Natural killer cell (primary cell): ENCODE measurements around the gene OR2W1. TPM values are rescaled to one million over a fixed set of nuclear protein-coding genes. Genes with fewer than 3 reads are reported as not detected.

Experiments used
- ATAC-seq, 3 donors: fragments of 150-1000 bp in 2 of 3; fragments of 200-7000 bp in 1 of 3; cut with Tn5 transposase; 1 replicate in 1 of 3; 2 replicates in 2 of 3; pipeline ENCODE4 v1.10.0; 2021; ENCODE audit warnings: mild to moderate bottlenecking in 2 of 3, moderate library complexity in 2 of 3
- DNase-seq, 2 donors: peaks; one replicate each; pipeline versions ENCODE4 v3.0.0 to v3.0.0-alpha.2; 2013 to 2021; ENCODE audit warnings: mixed read lengths in 1 of 2
- H3K27ac ChIP-seq: one replicate; pipeline ENCODE4 v1.5.1; 2013; ENCODE audit warnings: mild to moderate bottlenecking, low read length
- H3K27me3 ChIP-seq: one replicate; pipeline ENCODE4 v1.6.1; 2013; ENCODE audit warnings: low read length; ENCODE audit not compliant: control insufficient read depth, insufficient read depth
- H3K36me3 ChIP-seq: one replicate; pipeline ENCODE4 v1.6.1; 2013; ENCODE audit warnings: low read length; ENCODE audit not compliant: control insufficient read depth, insufficient read depth
- H3K4me1 ChIP-seq: one replicate; pipeline ENCODE4 v1.6.1; 2013; ENCODE audit warnings: low read length; ENCODE audit not compliant: control insufficient read depth, insufficient read depth
- H3K4me3 ChIP-seq: one replicate; pipeline ENCODE4 v1.5.1; 2013; ENCODE audit warnings: low read length
- H3K9me3 ChIP-seq: one replicate; pipeline ENCODE4 v1.6.1; 2013; ENCODE audit warnings: low read length; ENCODE audit not compliant: control insufficient read depth, insufficient read depth
- H3K27ac Mint-ChIP-seq, 2 donors: one replicate each; pipeline ENCODE4 v1.8.0; 2022; ENCODE audit warnings: mild to moderate bottlenecking in 2 of 2, mixed read lengths in 2 of 2, moderate library complexity in 1 of 2
- H3K27me3 Mint-ChIP-seq, 2 donors: one replicate each; pipeline ENCODE4 v1.8.0; 2022; ENCODE audit warnings: low read depth in 2 of 2, mixed read lengths in 2 of 2
- H3K36me3 Mint-ChIP-seq: one replicate; pipeline ENCODE4 v1.8.0; 2022; ENCODE audit warnings: mixed read lengths
- H3K4me1 Mint-ChIP-seq, 2 donors: one replicate each; pipeline ENCODE4 v1.8.0; 2022; ENCODE audit warnings: mixed read lengths in 2 of 2
- H3K4me3 Mint-ChIP-seq: one replicate; pipeline ENCODE4 v1.8.0; 2022; ENCODE audit warnings: mild to moderate bottlenecking, moderate library complexity, mixed read lengths
- H3K9me3 Mint-ChIP-seq, 2 donors: one replicate each; pipeline ENCODE4 v1.8.0; 2022; ENCODE audit warnings: mixed read lengths in 2 of 2
- WGBS: methylation state at CpG from one replicate; pipeline ENCODE4 v1.1.7; 2013; ENCODE audit warnings: missing lambda C conversion rate; ENCODE audit not compliant: insufficient coverage; 5-methylcytosine and 5-hydroxymethylcytosine counted together
- intact Hi-C: fragments of 100-400 bp; cut with micrococcal nuclease; formaldehyde crosslinking; loops from one replicate; pipeline ENCODE4 v1.14.2; 2022
- total RNA-seq, 4 donors: library from RNA; stranded (reverse); fragments of 120-200 nt in 1 of 4; gene quantifications; one replicate each; pipeline versions ENCODE4 v1.2.3 to v1.2.4, GENCODE V29; 2013 to 2022
- TF ChIP-seq, protein P1 (sequence below): fragments of 200-600 bp; IDR thresholded peaks from one replicate; pipeline ENCODE4 v1.8.0; 2022; ENCODE audit warnings: antibody characterized with exemption

The OR2W1 gene
- total RNA-seq, 3 donors from 2014 or later (not counting 1 experiment from before 2014, with no cell fraction given) = not detected

DNA sequence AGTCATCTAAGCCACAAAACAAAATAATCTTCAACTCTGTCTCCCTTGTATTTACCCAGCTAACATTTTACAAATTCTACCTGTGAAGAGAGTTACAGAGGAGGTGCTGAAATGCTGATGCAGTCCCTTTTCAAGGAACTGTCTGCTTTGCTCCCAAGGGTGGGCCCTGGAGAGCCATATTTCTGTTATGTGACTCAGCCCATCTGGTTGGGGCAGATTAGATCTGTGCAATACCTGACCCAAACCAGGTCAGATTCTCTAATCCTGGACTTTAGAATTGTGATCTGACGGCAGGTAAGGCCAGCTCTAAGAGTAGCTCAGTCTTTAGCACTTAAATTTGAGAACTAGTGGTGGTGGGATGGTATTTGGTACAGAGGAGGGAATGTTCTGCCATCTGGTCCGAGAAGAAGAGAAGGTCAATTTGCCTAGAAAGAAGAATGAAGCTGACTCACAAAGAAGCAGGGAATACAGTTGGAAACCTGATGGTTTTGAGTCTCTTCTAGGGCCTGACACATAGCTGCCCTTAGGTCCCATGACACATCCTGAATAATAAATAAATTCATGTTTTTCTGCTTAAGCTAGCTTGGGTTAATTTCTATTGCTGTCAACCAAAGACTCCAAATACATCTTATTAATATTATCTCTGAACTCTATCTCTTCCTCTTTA, 48.0 kb downstream of the OR2W1 start:
- WGBS = 74% methylated on average over 2 of the region's 2 CpGs
- TF ChIP-seq, protein P1, sequence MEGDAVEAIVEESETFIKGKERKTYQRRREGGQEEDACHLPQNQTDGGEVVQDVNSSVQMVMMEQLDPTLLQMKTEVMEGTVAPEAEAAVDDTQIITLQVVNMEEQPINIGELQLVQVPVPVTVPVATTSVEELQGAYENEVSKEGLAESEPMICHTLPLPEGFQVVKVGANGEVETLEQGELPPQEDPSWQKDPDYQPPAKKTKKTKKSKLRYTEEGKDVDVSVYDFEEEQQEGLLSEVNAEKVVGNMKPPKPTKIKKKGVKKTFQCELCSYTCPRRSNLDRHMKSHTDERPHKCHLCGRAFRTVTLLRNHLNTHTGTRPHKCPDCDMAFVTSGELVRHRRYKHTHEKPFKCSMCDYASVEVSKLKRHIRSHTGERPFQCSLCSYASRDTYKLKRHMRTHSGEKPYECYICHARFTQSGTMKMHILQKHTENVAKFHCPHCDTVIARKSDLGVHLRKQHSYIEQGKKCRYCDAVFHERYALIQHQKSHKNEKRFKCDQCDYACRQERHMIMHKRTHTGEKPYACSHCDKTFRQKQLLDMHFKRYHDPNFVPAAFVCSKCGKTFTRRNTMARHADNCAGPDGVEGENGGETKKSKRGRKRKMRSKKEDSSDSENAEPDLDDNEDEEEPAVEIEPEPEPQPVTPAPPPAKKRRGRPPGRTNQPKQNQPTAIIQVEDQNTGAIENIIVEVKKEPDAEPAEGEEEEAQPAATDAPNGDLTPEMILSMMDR = no peak
- Mint-ChIP-seq H3K27ac (no peak overlapping the region), H3K9me3 (no peaks in the 10 kb centered on the region), H3K4me1 (no peaks in the 10 kb centered on the region), H3K27me3 (peaks cover 17 to 24% of the 10 kb centered on the region in 2 donors), H3K36me3 (no peaks in the 10 kb centered on the region), H3K4me3 (no peak overlapping the region)
- H3K36me3 ChIP-seq = no peaks in the 10 kb centered on the region
- intact Hi-C loops = no loop called here
- H3K27me3 ChIP-seq = peaks cover 2% of the 10 kb centered on the region
- no peak overlapping the region for H3K4me3 ChIP-seq
- no peak for DNase-seq
- no peak overlapping the region for H3K27ac ChIP-seq
- no peak for ATAC-seq
- H3K9me3 ChIP-seq = no peaks in the 10 kb centered on the region
- H3K4me1 ChIP-seq = no peaks in the 10 kb centered on the region

DNA sequence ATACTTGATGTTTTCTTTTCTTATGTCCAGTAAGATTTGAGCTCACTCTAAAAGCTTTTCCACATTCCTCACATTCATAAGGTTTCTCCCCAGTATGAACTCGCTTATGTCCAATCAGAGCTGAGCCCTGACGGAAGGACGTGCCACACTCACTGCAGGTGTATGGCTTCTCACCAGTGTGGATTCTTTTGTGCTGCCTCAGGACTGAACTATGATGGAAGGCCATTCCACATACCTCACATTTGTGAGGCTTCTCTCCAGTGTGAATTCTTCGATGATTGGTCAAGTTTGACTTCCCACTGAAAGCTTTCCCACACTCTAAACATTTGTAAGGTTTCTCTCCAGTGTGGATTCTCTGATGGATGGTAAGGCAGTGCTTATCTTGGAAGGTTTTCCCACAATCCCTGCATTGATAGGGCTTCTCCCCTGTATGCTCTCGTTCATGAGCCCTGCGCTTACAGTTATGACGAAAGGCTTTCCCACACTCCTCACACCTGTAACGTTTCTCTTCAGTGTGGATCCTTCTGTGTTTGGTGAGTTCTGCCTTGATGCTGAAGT, 49.8 kb downstream of the OR2W1 start:
- no peaks in the 10 kb centered on the region for H3K4me1 Mint-ChIP-seq
- DNase-seq (no peak), ATAC-seq (no peak)
- Histone ChIP-seq H3K4me3 (no peak overlapping the region), H3K36me3 (no peaks in the 10 kb centered on the region), H3K27me3 (peaks cover 2% of the 10 kb centered on the region), H3K9me3 (no peaks in the 10 kb centered on the region), H3K4me1 (no peaks in the 10 kb centered on the region), H3K27ac (no peak overlapping the region)
- 93% methylated on average over 8 of the region's 8 CpGs for WGBS
- H3K36me3 Mint-ChIP-seq = no peaks in the 10 kb centered on the region
- H3K9me3 Mint-ChIP-seq = no peaks in the 10 kb centered on the region
- no peak overlapping the region for H3K4me3 Mint-ChIP-seq
- intact Hi-C loops = no loop called here
- no peak overlapping the region for H3K27ac Mint-ChIP-seq
- TF ChIP-seq, protein P1 = no peak
- peaks cover 13 to 18% of the 10 kb centered on the region in 2 donors for H3K27me3 Mint-ChIP-seq

Other genes with a start within 250 kb of the OR2W1 start
- gene TRIM27, start 121.2 kb downstream of the OR2W1 start, total RNA-seq = 10 to 100 TPM; 19.3 to 33.6 (median 25.1) TPM
- gene ZNF311, start 39.9 kb downstream of the OR2W1 start, total RNA-seq = under 1 TPM; 0.23 to 0.29 (median 0.28) TPM
- not detected for gene OR2B3, start 42.1 kb upstream of the OR2W1 start, total RNA-seq
- not detected for gene OR2J1, start 54.3 kb upstream of the OR2W1 start, total RNA-seq
- gene OR2J3, start 62.9 kb upstream of the OR2W1 start, total RNA-seq = not detected
- gene OR2J2, start 125.7 kb upstream of the OR2W1 start, total RNA-seq = not detected